H1 (cell line): ENCODE results near the gene BTRC. TPM values are rescaled to one million over a fixed set of nuclear protein-coding genes. Genes with fewer than 3 reads are reported as not detected.

Experiments
- EZH2 ChIP-seq: fragments of 200-600 bp; sonication (generic); IDR thresholded peaks from 2 replicates; pipeline ENCODE4 v1.7.1; 2012; ENCODE audit warnings: low read depth, mild to moderate bottlenecking, moderate library complexity, low read length, inconsistent platforms; ENCODE audit not compliant: severe bottlenecking
- polyA plus RNA-seq, 7 experiments: library from polyadenylated mRNA; depleted of rRNA in 3 of 7; stranded (reverse) in 5 of 7; unstranded in 2 of 7; fragments of >200 nt in 5 of 7; fragments of 200-250 nt in 2 of 7; gene quantifications; 1 replicate in 5 of 7; 2 replicates in 1 of 7; 4 replicates in 1 of 7; pipeline versions ENCODE4 v1.2.1 to v1.2.3, GENCODE V29; 2011 to 2013; ENCODE audit warnings: missing spikeins in 2 of 7, mixed read lengths in 2 of 7
- total RNA-seq: library from RNA; stranded (reverse); fragmentation: NEBNext Ultra II Directional; extraction: Animal tissue kit (Norgen Biotek cat#: 25700); gene quantifications from 2 replicates; pipeline ENCODE4 v1.2.1, GENCODE V29; 2021

The BTRC gene
- total and polyA plus RNA-seq, 2 of the 8 experiments (the other 6 are each of a cell fraction or from before 2014, with no cell fraction given): 9.9 to 24.7 TPM

DNA sequence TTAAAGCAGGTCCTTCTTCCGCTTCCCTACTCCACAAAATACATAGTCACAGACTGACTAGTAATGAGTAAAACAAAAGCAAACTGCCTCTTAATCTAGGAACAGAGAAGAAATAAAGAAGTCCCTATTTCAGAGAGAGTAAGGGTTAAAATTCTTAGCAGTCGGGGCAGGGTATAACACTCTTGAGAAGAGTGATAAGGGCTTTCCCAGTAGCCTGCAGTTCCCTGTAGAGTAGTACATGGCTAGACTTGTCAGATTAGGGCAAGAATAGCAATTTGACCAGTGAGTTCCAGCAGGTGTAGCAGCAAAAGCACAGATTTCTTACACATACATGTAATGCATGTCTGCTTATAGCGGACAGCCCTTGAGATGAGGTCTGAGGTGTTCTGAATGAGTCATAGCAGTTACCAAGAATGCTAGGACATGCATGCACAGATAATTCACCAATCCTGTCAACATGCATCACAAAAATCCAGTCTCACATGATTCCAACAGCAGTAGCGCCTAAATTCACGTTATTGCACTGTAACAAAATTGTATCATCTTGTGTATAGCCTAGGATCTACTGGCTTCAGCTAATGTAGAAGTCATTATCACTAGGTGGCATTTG lies 40.7 kb downstream of the BTRC start (continued):
- no peak for TF ChIP-seq EZH2
